AG09309 (cell line): ENCODE data around the gene TMEM269.
A peak's percentile ranks its signal among the peaks of the same experiment; 100 is the strongest.

ENCODE experiments used
- DNase-seq: peaks from one replicate; pipeline ENCODE4 v3.0.0-alpha.2; 2010; ENCODE audit warnings: low read depth
- H3K4me3 ChIP-seq: 2 replicates; pipeline ENCODE4 v1.5.1; 2011; ENCODE audit warnings: mild to moderate bottlenecking, low read depth, low read length, moderate library complexity; ENCODE audit not compliant: control insufficient read depth
- CTCF ChIP-seq: IDR thresholded peaks from 2 replicates; pipeline ENCODE4 v1.5.1; 2011; ENCODE audit warnings: mild to moderate bottlenecking, low read depth, low read length, inconsistent platforms; ENCODE audit not compliant: insufficient read depth, control insufficient read depth; ENCODE audit errors: missing control alignments

TMEM269 gene

GRCh38 chr1:42844592-42845140, 59.9 kb downstream of the TMEM269 start:
- no peak for TF ChIP-seq CTCF
- H3K4me3 ChIP-seq: no peak overlapping the region
- no peak for DNase-seq

- no peak overlapping the region for H3K4me3 ChIP-seq
- no peak for DNase-seq
- no peak for TF ChIP-seq CTCF
Observed at GRCh38 chr1:42845193-42845592, 60.4 kb downstream of the TMEM269 start.

- TF ChIP-seq CTCF: no peak
- peak overlapping the region; percentile 97 for H3K4me3 ChIP-seq
- DNase-seq: no peak
Observed at GRCh38 chr1:42845866-42846256, 61.1 kb downstream of the TMEM269 start.

- H3K4me3 ChIP-seq: peak within 1 kb of the TSS; percentile 97
- TF ChIP-seq CTCF: peak; percentile 55
- DNase-seq: peak; percentile 88
Observed at GRCh38 chr1:42846257-42847110, 61.7 kb downstream of the TMEM269 start, which contains the start of gene ZNF691. Gene ZNF691 (plus strand): TSS chr1:42846613. CDS start chr1:42849659, 3,046 bp downstream.

- peak overlapping the region; percentile 97 for H3K4me3 ChIP-seq
- TF ChIP-seq CTCF: no peak
- no peak for DNase-seq
Observed at GRCh38 chr1:42847111-42847595, 62.4 kb downstream of the TMEM269 start.

- H3K4me3 ChIP-seq: no peak overlapping the region
- TF ChIP-seq CTCF: no peak
- no peak for DNase-seq
Observed at GRCh38 chr1:42847721-42848460, 63.1 kb downstream of the TMEM269 start.
